GM12878 (cell line): ENCODE measurements around the gene PRDM15. TPM values are rescaled to one million over a fixed set of nuclear protein-coding genes. Genes with fewer than 3 reads are reported as not detected.

Experiments
- BHLHE40 ChIP-seq, 2 experiments: fragments of 450-650 bp in 1 of 2; IDR thresholded peaks; 2 replicates each; pipeline ENCODE4 v1.6.1; 2011 to 2017; ENCODE audit warnings: low read depth in 2 of 2, borderline replicate concordance in 1 of 2, improper control_type of control experiment in 1 of 2, low read length in 1 of 2, mild to moderate bottlenecking in 1 of 2
- BRCA1 ChIP-seq: IDR thresholded peaks from 2 replicates; pipeline ENCODE4 v1.6.1; 2011; ENCODE audit warnings: low read depth, low read length, improper control_type of control experiment
- E4F1 ChIP-seq: fragments of 450-650 bp; IDR thresholded peaks from 2 replicates; pipeline ENCODE4 v1.6.1; 2018; ENCODE audit warnings: borderline replicate concordance, mild to moderate bottlenecking; ENCODE audit not compliant: partially characterized antibody
- ELK1 ChIP-seq: IDR thresholded peaks from 2 replicates; pipeline ENCODE4 v1.6.1; 2012; ENCODE audit warnings: low read depth, low read length, improper control_type of control experiment
- MXI1 ChIP-seq: fragments of 150-350 bp; IDR thresholded peaks from 2 replicates; pipeline ENCODE4 v1.6.1; 2011; ENCODE audit warnings: low read depth, mild to moderate bottlenecking, inconsistent platforms, low read length, improper control_type of control experiment
- ZNF217 ChIP-seq: fragments of 450-650 bp; IDR thresholded peaks from 2 replicates; pipeline ENCODE4 v1.6.1; 2017; ENCODE audit warnings: antibody characterized with exemption, mild to moderate bottlenecking
- polyA plus RNA-seq, 11 experiments: library from polyadenylated mRNA; depleted of rRNA in 4 of 11; unstranded in 6 of 11; stranded (reverse) in 5 of 11; fragments of >200 nt; fragmentation: Nextera tagmentation in 4 of 11; fragmentation: Illumina TruSeq in 1 of 11; extraction: Ambion mirVana in 4 of 11; extraction: Trizol in 1 of 11; gene quantifications; 1 replicate in 1 of 11; 2 replicates in 10 of 11; pipeline versions ENCODE4 v1.2.1 to v1.2.3, GENCODE V29; 2011 to 2016; ENCODE audit warnings: inconsistent platforms in 2 of 11, missing spikeins in 2 of 11, low read depth in 1 of 11
- total RNA-seq, 4 experiments: library from RNA; depleted of rRNA in 3 of 4; stranded (reverse); fragments of >200 nt in 3 of 4; fragmentation: Illumina TruSeq in 1 of 4; extraction: Trizol in 1 of 4; gene quantifications; 2 replicates each; pipeline versions ENCODE4 v1.2.1 to v1.2.3, GENCODE V29; 2013 to 2021
- TF ChIP-seq, protein P1 (sequence below): fragments of 450-650 bp; IDR thresholded peaks from 2 replicates; pipeline ENCODE4 v1.6.1; 2017; ENCODE audit warnings: borderline replicate concordance

PRDM15 gene
- total and polyA plus RNA-seq, 10 of the 15 experiments (the other 5 are each of a cell fraction or from before 2014, with no cell fraction given), result 2.2 to 16.0 (median 8.6) TPM

DNA sequence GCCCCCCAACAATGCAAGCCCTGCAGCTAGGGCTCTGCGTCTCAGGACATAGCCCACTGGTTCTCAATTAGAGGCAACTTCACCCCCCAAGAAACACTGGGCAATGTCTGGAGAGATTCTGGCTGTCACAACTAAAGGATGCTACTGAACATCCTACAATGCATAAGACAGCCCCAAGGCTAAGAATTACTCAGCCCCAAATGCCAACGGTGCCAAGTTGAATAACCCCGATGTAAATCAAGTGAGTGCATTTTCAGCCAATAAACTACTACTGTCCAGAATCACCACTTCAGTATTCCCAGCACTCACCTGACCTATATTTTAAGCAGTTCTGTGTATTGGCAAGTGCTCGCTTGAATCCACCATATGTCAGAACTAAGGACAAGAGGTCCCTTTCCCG, 119.2 kb downstream of the PRDM15 start (continued):
- TF ChIP-seq MXI1 (no peak), ELK1 (no peak), BHLHE40 (IDR thresholded peaks at IDR 0.05; ENCODE audit: borderline replicate concordance in 1 of 2, low read depth in 2 of 2, low read length in 1 of 2) (no peak), BRCA1 (no peak), ZNF217 (no peak), E4F1 (no peak)
- TF ChIP-seq, protein P1, sequence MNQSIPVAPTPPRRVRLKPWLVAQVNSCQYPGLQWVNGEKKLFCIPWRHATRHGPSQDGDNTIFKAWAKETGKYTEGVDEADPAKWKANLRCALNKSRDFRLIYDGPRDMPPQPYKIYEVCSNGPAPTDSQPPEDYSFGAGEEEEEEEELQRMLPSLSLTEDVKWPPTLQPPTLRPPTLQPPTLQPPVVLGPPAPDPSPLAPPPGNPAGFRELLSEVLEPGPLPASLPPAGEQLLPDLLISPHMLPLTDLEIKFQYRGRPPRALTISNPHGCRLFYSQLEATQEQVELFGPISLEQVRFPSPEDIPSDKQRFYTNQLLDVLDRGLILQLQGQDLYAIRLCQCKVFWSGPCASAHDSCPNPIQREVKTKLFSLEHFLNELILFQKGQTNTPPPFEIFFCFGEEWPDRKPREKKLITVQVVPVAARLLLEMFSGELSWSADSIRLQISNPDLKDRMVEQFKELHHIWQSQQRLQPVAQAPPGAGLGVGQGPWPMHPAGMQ, result no peak
